Coronary artery (tissue), 2 donors: ENCODE measurements around the gene NDST4.

Source experiments
- DNase-seq: peaks from one replicate; pipeline ENCODE4 v3.0.0-alpha.2; 2017; ENCODE audit warnings: low spot score
- H3K27ac ChIP-seq, 2 donors: fragments of 200-600 bp; sonication (generic); one replicate each; pipeline ENCODE4 v1.5.1; 2016 to 2019
- H3K4me3 ChIP-seq: fragments of 200-600 bp; sonication (generic); 2 replicates; pipeline ENCODE4 v1.5.1; 2016; ENCODE audit warnings: mild to moderate bottlenecking, moderate library complexity
- TF ChIP-seq, protein P1 (sequence below): fragments of 200-600 bp; sonication (generic); IDR thresholded peaks from one replicate; pipeline ENCODE4 v1.5.1; 2019; ENCODE audit warnings: antibody characterized with exemption

The NDST4 gene

DNA sequence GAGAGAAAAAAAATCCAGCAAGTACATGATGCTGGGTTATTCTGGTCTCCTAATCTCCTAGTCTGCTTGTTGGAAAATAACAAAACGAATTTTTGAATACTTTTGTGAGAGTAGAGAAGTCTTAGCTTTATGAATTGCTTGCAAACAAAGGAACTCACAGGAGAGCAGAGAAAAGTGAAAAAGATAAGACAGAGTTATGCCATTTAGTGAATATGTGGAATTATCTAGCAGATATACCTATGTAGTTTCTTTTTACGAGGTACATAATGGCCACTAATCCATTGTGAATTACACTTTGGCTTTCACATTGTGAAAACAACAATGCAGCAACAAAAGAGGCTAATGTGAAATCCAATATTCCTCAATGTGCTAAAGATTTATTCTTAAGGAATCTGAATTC, 226.7 kb downstream of the NDST4 start:
- Histone ChIP-seq H3K4me3 (no peak overlapping the region), H3K27ac (no peak overlapping the region)
- TF ChIP-seq, protein P1, sequence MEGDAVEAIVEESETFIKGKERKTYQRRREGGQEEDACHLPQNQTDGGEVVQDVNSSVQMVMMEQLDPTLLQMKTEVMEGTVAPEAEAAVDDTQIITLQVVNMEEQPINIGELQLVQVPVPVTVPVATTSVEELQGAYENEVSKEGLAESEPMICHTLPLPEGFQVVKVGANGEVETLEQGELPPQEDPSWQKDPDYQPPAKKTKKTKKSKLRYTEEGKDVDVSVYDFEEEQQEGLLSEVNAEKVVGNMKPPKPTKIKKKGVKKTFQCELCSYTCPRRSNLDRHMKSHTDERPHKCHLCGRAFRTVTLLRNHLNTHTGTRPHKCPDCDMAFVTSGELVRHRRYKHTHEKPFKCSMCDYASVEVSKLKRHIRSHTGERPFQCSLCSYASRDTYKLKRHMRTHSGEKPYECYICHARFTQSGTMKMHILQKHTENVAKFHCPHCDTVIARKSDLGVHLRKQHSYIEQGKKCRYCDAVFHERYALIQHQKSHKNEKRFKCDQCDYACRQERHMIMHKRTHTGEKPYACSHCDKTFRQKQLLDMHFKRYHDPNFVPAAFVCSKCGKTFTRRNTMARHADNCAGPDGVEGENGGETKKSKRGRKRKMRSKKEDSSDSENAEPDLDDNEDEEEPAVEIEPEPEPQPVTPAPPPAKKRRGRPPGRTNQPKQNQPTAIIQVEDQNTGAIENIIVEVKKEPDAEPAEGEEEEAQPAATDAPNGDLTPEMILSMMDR: no peak
- DNase-seq: no peak

DNA sequence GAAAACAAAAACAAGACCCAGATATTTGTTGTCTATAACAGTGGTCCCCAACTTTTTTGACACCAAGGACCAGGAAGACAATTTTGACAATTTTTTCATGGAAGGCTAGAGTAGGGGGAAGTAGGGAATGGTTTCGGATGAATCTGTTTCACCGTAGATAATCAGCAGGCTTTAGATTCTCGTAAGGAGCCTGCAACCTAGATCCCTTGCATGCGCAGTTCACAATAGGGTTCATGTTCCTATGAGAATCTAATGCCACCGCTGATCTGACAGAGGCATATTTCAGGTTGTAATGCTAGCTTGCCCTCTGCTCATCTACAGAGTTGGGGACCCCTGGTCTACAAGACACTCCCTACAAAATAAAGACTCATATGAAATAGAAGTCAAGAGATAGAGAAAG, 229.8 kb downstream of the NDST4 start:
- no peak for DNase-seq
- Histone ChIP-seq H3K4me3 (no peak overlapping the region), H3K27ac (no peak overlapping the region)
- TF ChIP-seq, protein P1: no peak

DNA sequence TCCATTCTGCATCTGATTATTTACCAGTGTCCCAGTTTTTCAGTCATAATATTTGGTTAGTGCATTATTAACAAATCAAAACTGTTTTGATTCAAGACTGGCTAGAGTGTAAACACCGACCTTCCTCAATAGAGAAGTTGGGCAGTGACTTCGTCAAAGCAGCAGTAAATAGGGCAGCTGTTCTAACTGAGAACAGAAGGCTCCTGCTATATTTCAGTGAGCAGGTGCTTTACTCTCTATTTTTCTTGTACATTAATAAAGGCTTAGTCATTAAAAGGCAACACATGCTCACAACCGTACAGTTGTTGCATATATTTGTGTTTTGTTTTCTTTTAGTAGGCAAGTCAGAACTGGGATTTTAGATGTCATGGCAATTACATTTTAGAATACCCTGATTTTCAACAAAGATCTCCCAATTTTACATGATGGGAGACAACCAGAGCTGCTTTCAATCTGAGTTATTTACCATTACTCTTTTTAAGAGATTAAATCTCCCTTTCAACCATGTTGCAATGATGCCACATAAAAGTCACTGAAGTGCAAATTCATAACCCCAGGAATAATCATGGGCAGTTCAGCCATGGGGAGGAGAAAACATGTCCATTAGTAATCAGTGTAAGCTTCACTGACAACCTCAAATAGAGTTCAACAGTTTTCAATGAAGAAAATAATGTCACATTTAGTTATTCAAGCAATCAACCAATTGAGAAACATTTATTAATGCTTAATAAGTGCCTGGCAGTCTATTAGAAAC, 233.3 kb downstream of the NDST4 start:
- Histone ChIP-seq H3K27ac (no peak overlapping the region), H3K4me3 (no peak overlapping the region)
- TF ChIP-seq, protein P1: no peak

DNA sequence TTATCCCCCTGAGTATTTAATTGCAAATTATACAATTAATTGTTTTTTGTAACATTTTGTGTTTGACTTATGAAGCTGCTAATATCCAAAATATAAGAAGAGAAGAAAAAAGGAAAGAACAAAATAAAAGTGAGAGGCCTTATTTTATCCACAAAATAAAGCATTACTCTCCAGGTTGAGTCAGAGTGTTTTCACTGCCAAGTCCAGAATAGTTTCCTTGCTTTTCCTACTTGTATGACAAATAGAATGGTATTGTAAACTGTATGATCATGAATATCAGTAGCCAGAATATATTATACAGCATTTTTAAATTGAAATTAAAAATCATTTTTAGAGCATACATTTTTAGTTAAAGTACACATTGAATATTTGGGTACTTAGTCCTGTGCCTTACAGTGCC, 237.8 kb downstream of the NDST4 start:
- Histone ChIP-seq H3K4me3 (no peak overlapping the region), H3K27ac (no peak overlapping the region)
- DNase-seq: no peak
- TF ChIP-seq, protein P1: no peak

More for the DNA sequence above, 233.3 kb downstream of the NDST4 start:
- no peak for DNase-seq

DNA sequence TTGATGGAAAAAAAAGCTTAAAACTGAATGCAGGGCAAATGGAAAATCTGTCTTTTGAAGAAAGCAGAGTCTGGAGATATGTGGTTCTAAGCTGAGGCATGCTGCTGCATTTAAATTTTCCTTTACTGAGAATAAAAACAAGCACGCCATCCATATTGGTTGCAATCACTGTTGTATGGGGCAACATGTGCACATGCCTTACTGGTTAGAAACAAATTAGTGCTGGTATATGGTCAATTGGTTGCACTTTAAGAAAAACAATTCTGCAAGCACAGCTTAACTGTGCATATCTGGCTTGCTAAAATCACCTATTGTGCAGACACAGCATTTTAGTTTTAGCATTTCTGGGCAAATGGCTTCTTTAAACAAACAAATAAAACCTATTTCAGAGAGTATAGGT, 239.1 kb downstream of the NDST4 start:
- DNase-seq: no peak

DNA sequence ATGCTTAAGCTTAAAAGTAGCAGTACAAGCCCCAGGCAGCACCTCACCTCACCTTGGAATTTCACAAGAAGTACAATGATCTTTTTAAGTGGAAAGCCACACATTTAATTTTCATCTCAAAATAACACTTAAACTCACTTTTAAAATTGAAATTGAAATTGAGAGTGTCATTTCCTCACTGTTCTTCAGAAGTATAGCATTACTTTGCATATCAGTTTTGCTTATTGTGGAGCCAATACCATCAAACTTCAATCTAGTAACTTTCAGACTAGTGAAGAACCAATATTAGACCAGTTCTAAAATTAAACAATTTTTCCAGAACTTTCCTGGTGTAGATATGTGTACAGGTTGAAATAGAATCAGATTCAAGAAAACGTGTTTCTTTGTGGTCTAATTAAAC, 242.4 kb downstream of the NDST4 start:
- no peak for DNase-seq
- no peak overlapping the region for H3K4me3 ChIP-seq
- TF ChIP-seq, protein P1: no peak
- no peak overlapping the region for H3K27ac ChIP-seq

More for the DNA sequence above, 239.1 kb downstream of the NDST4 start:
- TF ChIP-seq, protein P1: no peak
- Histone ChIP-seq H3K4me3 (no peak overlapping the region), H3K27ac (no peak overlapping the region)
